Measurements from ENCODE around the gene HAUS6.
"Not testable (repeated sequence)": the region's sequence is repeated elsewhere in the genome, so short reads cannot be mapped to it uniquely, and the experiment has no call there.

HAUS6 gene

GRCh38 chr9:19102631-19103345 is at the start of gene HAUS6:
HAUS6 (minus strand) TSS chr9:19102904; CDS start chr9:19102651, 253 bp downstream.
- peak; percentile 89 to 91 for DNase-seq (ENCODE audit: low read depth in 2 of 2)

GRCh38 chr9:19152160-19152498 is 49.4 kb upstream of the HAUS6 start:
- DNase-seq (ENCODE audit: low read depth in 2 of 2): not testable (repeated sequence)

DNA sequence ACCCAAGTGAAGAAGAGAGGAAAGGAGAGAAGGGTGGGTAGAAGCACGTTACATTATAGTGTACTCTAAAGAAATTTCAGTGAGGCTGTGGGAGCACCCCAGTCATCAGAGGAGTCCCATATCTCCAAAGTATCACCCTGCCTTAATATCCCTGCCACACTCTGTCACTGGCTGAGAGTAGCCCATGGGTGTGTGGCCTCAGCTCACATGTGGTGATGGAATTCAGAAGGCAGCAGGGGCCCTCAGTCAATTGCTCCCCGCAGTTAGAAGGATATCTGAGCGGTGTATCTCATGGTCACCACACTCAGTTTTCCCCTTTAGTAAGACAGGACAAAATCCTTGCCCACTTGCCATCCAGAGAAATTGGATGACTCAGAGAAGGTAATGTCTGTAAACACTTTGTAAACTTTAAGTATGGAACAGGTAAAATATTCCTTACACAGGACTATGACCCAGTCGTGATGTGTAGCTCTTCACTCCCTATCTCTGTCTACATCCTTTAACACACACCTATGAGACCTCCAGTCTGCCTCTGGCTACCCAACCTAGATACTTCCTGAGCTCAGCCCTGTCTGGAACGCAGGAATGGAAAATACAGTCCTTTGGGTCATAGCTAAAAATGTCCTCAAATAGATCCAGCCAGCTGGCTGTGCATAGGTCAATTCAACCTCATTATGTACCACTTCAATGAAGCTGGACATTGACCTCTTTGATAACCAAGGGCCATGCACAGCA is 48.9 kb upstream of the HAUS6 start:
- no peak for DNase-seq (ENCODE audit: low read depth in 2 of 2)

DNA sequence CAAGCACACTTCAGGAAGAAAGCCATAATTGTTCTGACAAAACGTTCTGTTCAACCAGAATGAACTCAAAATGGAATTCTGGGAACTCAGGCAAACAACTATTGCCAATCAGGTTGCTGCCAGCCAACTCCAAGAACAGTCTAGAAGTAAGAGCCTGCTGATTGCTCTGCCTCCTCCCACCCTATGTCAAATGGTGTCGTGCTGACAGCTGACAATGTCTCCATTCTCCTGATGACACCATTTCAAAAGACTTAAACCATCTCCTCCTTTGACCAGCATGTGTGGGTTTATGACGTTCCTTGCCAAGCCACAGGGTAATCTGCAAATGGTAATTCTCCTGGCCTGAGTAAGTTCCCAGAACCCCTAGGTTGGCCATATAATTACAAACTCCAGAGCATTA is 46.5 kb upstream of the HAUS6 start:
- no peak for DNase-seq (ENCODE audit: low read depth in 2 of 2)

- no peak for DNase-seq (ENCODE audit: low read depth in 2 of 2)
Measured at GRCh38 chr9:19148187-19148586, 45.5 kb upstream of the HAUS6 start.

- DNase-seq (ENCODE audit: low read depth in 2 of 2): no peak
Measured at GRCh38 chr9:19146441-19147024, 43.8 kb upstream of the HAUS6 start.

DNA sequence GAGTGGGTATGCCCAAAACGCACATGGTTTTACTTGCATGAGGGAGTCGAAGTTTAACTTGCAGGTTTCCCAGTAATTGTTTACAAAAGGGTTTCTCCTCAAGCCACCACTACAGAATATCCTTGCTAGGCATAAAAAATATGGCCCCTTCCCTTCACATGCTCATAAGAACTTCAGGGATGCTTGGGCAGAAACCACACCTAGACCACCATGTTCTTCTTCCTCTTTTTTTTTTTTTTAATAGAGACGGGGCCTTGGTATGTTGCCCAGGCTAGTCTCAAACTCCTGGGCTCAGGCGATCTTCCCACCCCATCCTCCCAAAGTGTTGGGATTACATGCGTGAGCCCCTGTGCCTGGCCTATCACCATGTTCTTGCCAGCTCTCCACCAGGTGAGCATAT is 43.2 kb upstream of the HAUS6 start:
- DNase-seq (ENCODE audit: low read depth in 2 of 2): no peak

DNA sequence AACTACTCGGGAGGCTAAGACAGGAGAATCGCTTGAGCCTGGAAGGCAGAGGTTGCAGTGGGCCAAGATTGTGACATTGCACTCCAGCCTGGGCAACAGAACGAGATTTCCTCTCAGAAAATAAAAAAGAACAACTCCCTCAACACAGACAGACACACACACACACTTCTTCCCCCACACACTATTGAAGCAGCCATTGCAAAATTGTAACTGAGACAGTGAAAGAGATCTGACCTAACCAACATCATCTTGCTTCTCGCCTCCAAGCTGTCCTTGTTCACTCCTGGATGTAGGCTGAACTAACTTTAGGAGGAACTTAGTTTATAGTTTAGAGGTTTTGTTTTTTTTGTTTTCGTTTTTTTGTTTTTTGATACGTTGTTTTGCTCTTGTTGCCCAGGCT is 37.6 kb upstream of the HAUS6 start:
- DNase-seq (ENCODE audit: low read depth in 2 of 2): no peak

GRCh38 chr9:19138084-19138483 is 35.4 kb upstream of the HAUS6 start:
- no peak for DNase-seq (ENCODE audit: low read depth in 2 of 2)

DNA sequence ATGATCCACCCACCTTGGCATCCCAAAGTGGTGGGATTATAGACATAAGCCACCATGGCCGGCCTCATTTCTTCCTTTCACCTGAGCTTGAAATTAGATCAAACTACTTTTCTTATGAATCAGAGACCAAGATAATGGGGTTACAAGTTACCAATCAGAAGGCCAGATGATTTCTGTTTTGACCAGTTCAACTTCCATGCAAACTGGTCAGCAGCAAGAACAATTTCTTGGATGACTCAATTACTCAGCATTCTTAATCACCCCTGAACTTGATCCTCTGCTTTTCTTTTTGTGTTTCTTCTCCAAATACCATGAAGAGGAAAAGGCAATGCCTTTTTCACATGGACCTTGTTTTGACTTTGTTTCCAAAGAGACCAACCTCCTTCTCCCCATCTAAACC is 34.6 kb upstream of the HAUS6 start:
- DNase-seq (ENCODE audit: low read depth in 2 of 2): no peak

DNA sequence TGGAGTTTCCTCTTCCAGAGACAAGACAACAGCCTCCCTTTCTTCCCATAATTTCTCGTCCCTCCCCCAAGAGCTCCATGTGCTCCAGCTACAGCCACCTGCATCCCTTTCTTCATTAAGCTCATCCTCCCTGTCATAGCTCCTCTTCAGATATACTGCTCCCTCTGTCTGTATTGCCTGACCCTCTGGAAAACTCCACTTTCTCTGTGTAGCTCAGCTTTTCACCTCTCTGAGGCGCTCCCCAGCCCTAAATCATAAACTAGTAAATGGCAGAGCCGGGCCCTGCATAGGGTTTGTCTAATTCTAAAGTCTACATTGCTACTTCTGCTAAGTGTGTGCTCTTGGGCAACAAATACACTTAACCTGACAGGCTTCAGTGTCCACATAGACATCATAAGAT is 33.4 kb upstream of the HAUS6 start:
- DNase-seq (ENCODE audit: low read depth in 2 of 2): no peak

- no peak for DNase-seq (ENCODE audit: low read depth in 2 of 2)
Measured at GRCh38 chr9:19133549-19134345, 31.0 kb upstream of the HAUS6 start.

DNA sequence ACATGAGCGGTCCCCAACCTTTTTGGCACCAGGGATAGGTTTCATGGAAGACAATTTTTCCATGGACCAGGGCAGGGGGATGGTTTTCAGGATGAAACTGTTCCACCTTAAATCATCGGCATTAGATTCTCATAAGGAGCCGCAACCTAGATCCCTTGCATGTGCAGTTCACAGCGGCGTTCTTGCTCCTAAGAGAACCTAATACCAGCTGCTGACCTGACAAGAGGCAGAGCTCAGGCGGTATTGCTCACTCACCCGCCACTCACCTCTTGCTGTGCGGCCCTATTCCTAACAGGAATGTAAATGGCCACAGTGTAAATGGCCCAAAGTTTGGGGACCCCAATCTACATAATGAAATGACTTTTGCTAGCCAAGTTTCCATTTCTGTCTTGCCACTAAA is 27.7 kb upstream of the HAUS6 start:
- no peak for DNase-seq (ENCODE audit: low read depth in 2 of 2)

DNA sequence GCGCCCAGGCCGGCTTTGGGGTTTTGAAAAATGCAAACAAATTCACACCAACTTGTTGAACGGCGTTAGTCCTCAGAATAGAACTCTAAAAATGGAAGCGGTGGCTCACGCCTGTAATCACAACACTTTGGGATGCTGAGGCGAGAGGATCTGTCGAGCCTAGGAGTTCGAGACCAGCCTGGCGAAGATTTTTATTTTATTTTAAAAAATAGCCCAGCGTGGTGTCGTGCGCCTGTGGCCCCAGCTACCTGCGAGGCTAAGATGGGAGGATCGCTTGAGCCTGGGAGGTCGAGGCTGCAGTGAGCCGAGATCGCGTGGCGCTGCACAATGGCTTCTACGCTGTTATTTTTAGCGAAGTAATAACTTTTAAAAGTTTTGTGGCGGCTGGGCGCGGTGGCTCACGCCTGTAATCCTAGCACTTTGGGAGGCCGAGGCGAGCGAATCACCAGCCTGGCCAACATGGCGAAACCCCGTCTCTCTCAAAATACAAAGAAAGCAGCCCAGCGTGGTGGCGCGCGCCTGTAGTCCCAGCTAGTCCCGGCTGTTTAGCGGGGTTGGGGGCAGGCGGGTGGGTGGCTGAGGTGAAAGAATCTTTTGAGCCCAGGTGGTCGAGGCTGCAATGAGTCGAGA is 25.3 kb upstream of the HAUS6 start:
- DNase-seq (ENCODE audit: low read depth in 2 of 2): no peak

GRCh38 chr9:19124430-19124793 is 21.7 kb upstream of the HAUS6 start:
- DNase-seq (ENCODE audit: low read depth in 2 of 2): no peak

DNA sequence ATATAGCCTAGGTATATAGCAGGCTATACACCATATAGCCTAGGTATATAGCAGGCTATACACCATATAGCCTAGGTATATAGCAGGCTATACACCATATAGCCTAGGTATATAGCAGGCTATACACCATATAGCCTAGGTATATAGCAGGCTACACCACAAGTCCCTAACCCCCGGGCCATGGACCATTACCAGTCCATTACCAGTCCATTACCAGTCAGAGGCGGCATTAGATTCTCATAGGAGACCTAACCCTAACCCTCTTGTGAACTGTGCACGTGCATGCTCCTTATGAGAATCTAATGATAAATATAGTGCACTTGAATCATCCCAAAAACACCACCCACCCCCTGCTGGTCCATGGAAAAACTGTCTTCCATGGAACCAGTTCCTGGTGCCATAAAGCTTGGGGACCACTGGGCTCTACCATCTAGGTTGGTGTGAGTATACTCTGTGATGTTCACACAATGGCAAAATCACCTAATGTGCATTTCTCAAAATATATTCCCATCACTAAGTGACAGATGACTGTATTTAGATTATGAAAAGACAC is 19.9 kb upstream of the HAUS6 start:
- DNase-seq (ENCODE audit: low read depth in 2 of 2): no peak

DNA sequence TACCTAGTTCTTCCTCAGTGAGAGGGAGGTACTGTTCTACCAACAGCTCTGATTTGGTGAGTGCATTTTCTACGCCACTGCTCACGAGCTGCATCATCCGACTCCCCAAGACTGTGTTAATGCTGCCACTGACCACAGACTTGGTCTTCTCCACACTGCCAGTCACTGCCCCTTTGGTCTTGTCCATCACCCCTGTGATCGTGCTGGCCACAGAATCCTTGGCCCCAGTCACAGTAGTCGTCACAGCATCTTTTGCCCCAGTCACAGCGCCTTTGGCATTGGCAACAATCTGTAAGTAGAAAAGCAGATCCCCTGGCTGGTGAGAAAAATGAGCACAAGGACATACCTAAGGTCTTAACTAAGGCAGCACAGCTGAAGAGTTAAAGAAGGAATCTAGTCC is 18.2 kb upstream of the HAUS6 start:
- no peak for DNase-seq (ENCODE audit: low read depth in 2 of 2)

GRCh38 chr9:19119801-19120440 is 17.2 kb upstream of the HAUS6 start:
- DNase-seq (ENCODE audit: low read depth in 2 of 2): no peak

- no peak for DNase-seq (ENCODE audit: low read depth in 2 of 2)
Measured at GRCh38 chr9:19119246-19119645, 16.5 kb upstream of the HAUS6 start.

GRCh38 chr9:19117039-19117716 is 14.5 kb upstream of the HAUS6 start:
- no peak for DNase-seq (ENCODE audit: low read depth in 2 of 2)

Measured in fibroblast of skin of left biceps (primary cell).